Ascending aorta (tissue), 2 donors: ENCODE data around the gene NEMP1. TPM values are rescaled to one million over a fixed set of nuclear protein-coding genes. Genes with fewer than 3 reads are reported as not detected.

ENCODE experiments used
- DNase-seq, 2 donors: peaks; one replicate each; pipeline ENCODE4 v3.0.0-alpha.2; 2019; ENCODE audit warnings: low spot score in 2 of 2
- H3K27ac ChIP-seq, 2 donors: fragments of 200-600 bp; sonication (generic); one replicate each; pipeline ENCODE4 v1.5.1; 2016 to 2017; ENCODE audit warnings: mild to moderate bottlenecking in 1 of 2
- H3K27me3 ChIP-seq: fragments of 200-600 bp; sonication (generic); one replicate; pipeline ENCODE4 v1.5.1; 2017
- H3K36me3 ChIP-seq, 2 donors: fragments of 200-600 bp; sonication (generic); one replicate each; pipeline ENCODE4 v1.5.1; 2016
- H3K4me1 ChIP-seq, 2 donors: fragments of 200-600 bp; sonication (generic); one replicate each; pipeline ENCODE4 v1.5.1; 2016 to 2017; ENCODE audit warnings: mild to moderate bottlenecking in 1 of 2
- H3K4me3 ChIP-seq, 2 donors: fragments of 200-600 bp; sonication (generic); one replicate each; pipeline ENCODE4 v1.5.1; 2016 to 2017; ENCODE audit warnings: mild to moderate bottlenecking in 1 of 2
- H3K9me3 ChIP-seq, 2 donors: fragments of 200-600 bp; sonication (generic); one replicate each; pipeline ENCODE4 v1.5.1; 2016
- intact Hi-C: fragments of 100-400 bp; cut with DNase I; formaldehyde crosslinking; loops from one replicate; pipeline ENCODE4 v1.15.1; 2023
- total RNA-seq: library from RNA; depleted of rRNA; stranded (reverse); fragments of >200 nt; gene quantifications from one replicate; pipeline ENCODE4 v1.1.0, GENCODE V29; 2016
- TF ChIP-seq, protein P1 (sequence below), 3 experiments: fragments of 200-600 bp in 2 of 3; fragments of 450-650 bp in 1 of 3; sonication (generic) in 2 of 3; IDR thresholded peaks; one replicate each; pipeline ENCODE4 v1.5.1; 2016 to 2019; ENCODE audit warnings: antibody characterized with exemption in 3 of 3, mild to moderate bottlenecking in 1 of 3, moderate library complexity in 1 of 3

The NEMP1 gene
- total RNA-seq, 1 donor from 2014 or later = 7.7 TPM

DNA sequence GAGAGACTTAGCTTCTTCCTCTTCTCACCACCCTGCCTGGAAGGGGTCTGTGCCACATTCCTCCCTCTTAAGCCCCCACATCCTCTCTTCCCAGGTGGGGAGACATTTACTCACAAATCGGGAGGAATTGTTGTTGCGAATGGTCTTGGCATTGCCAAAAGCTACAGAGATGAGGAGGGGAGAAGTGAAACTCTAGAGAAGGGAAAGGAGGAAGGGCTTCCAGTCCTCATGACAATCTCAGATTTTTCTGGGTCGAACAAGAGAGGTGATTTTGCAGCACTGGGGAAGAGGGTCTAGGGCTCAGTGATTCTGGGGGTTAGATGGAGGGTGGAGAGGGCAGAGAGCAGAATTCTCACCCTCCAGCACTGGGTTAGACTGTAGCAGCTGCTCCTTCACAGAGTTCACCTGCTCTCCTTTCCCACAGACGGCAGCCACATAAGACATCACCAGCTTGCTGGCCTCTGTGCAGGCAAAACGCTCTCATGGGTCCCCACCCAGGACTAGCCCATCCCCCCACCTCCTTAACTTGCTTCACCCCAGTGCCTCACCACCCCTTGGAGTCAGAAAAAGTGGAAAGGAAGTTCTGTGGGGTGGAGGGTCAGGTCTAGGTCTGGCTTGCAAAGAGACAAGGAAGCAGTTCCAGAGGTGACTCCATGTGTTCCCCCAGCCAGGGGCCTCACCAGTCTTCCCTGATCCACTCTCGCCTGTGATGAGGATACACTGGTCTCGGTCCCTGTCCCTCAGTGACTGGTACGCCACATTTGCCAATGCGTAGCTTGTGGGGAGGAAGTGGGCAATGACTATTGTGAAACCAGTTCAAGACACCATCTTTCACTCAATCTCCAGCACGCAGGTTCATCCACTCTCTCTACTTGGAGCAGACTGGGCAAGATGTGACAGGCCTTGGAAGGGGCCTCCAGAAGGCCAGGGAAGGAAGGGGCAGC is 31.4 kb downstream of the NEMP1 start:
- DNase-seq = no peak
- no peaks in the 10 kb centered on the region for H3K36me3 ChIP-seq
- no peak overlapping the region for H3K27ac ChIP-seq
- TF ChIP-seq, protein P1, sequence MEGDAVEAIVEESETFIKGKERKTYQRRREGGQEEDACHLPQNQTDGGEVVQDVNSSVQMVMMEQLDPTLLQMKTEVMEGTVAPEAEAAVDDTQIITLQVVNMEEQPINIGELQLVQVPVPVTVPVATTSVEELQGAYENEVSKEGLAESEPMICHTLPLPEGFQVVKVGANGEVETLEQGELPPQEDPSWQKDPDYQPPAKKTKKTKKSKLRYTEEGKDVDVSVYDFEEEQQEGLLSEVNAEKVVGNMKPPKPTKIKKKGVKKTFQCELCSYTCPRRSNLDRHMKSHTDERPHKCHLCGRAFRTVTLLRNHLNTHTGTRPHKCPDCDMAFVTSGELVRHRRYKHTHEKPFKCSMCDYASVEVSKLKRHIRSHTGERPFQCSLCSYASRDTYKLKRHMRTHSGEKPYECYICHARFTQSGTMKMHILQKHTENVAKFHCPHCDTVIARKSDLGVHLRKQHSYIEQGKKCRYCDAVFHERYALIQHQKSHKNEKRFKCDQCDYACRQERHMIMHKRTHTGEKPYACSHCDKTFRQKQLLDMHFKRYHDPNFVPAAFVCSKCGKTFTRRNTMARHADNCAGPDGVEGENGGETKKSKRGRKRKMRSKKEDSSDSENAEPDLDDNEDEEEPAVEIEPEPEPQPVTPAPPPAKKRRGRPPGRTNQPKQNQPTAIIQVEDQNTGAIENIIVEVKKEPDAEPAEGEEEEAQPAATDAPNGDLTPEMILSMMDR (IDR thresholded peaks at IDR 0.05) = no peak
- intact Hi-C loops = no loop called here
- no peaks in the 10 kb centered on the region for H3K9me3 ChIP-seq
- no peaks in the 10 kb centered on the region for H3K4me1 ChIP-seq
- H3K4me3 ChIP-seq = no peak overlapping the region
- no peaks in the 10 kb centered on the region for H3K27me3 ChIP-seq

DNA sequence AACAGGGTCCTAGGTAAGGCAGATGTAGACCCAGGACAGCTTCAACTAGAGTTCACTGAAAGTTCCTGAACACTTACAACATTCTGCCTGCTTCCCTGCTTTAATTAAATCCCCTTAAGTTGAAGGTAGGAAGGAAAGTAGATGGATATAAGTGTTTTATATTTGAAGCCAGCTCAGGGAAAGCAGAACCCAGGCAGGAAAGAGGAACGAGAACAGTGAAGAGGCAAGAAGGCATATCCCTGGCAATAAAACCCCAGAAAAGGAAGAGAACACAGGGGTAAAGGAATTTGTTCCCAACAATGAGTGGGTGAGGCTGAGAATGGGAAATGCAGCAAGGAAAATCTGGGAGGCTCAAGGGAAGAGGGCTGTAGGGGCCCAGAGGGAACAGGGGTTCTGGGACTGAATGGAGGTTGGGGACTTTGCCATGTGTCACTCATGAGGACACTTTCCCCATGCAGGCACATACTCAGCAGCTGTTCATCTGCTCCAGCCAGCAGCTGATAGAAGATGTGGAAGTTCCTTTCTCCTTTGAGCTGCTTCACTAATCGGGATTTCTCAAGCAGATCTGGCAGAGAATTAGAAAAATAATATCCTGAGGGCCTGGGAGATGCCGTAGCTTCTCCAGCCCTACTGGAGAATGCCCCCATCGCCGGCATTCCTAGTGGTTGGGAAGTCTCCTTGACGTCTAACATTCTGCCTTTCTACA is 32.4 kb downstream of the NEMP1 start:
- H3K27me3 ChIP-seq = no peaks in the 10 kb centered on the region
- no peak for DNase-seq
- no peaks in the 10 kb centered on the region for H3K36me3 ChIP-seq
- H3K9me3 ChIP-seq = no peaks in the 10 kb centered on the region
- intact Hi-C loops = no loop called here
- no peak overlapping the region for H3K4me3 ChIP-seq
- TF ChIP-seq, protein P1 (IDR thresholded peaks at IDR 0.05) = no peak
- no peaks in the 10 kb centered on the region for H3K4me1 ChIP-seq
- H3K27ac ChIP-seq = no peak overlapping the region

DNA sequence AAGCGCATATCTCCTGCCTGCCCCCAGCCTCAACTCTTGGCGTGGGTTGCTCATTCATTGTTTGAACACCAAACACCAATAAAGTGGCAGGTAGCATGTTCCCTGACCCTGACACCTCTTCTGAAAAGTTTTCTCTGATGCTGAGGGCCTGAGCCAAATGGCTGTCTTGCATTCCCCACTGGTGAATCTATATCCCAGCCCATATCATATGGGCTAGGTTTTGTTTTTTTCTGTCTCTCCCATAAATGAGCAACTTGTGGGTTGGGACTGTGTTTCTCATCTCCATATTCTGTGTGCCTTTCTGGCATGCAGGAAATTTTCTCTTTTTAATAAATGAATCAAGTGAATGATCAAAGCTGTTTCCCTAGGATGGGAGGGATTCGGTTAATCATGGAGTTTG is 33.7 kb downstream of the NEMP1 start:
- Histone ChIP-seq H3K9me3 (no peaks in the 10 kb centered on the region), H3K4me3 (no peak overlapping the region), H3K36me3 (no peaks in the 10 kb centered on the region), H3K27ac (no peak overlapping the region), H3K27me3 (no peaks in the 10 kb centered on the region), H3K4me1 (no peaks in the 10 kb centered on the region)
- TF ChIP-seq, protein P1 (IDR thresholded peaks at IDR 0.05) = no peak
- DNase-seq = no peak
- intact Hi-C loops = no loop called here

DNA sequence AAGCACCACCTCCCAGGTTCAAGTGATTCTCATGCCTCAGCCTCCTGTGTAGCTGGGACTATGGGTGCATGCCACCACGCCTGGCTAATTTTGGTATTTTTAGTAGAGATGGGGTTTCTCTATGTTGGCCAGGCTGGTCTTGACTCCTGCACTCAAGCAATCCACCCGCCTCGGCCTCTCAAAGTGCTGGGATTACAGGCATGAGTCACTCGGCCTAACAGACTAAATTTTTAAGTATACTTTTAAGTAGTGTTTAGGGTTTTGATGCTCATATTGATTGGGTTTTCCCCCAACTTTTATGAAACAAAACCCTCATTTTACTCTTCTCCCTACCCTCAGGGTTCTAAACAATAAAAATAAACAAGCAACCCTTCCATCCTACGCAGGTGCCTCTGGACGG is 34.1 kb downstream of the NEMP1 start:
- intact Hi-C loops = no loop called here
- TF ChIP-seq, protein P1 (IDR thresholded peaks at IDR 0.05) = no peak
- no peak overlapping the region for H3K27ac ChIP-seq

DNA sequence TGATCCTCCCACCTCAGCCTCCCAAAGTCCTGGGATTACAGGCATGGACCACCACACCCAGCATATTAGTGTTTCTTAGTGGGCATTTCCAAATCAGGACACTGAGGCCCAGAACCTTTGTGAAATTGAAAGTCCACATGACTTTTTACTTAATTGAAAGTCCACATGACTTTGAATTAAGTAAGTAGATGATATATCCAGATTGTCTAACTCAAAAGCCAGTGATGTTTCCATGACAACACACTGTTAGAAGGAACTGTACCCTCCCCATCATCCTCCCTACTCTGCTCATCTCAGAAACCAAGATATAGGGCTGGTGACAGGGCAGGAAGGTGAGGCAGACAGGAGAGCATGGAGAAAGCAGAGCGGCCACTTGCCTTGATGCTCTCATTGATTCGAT is 35.9 kb downstream of the NEMP1 start:
- Histone ChIP-seq H3K4me3 (no peak overlapping the region), H3K36me3 (no peaks in the 10 kb centered on the region), H3K4me1 (no peaks in the 10 kb centered on the region), H3K9me3 (no peaks in the 10 kb centered on the region), H3K27me3 (no peaks in the 10 kb centered on the region), H3K27ac (no peak overlapping the region)
- TF ChIP-seq, protein P1 (IDR thresholded peaks at IDR 0.05) = no peak
- no peak for DNase-seq
- intact Hi-C loops = no loop called here

More for the DNA sequence above, 34.1 kb downstream of the NEMP1 start:
- no peak overlapping the region for H3K4me3 ChIP-seq
- H3K9me3 ChIP-seq = no peaks in the 10 kb centered on the region
- H3K27me3 ChIP-seq = no peaks in the 10 kb centered on the region
- no peaks in the 10 kb centered on the region for H3K36me3 ChIP-seq
- no peaks in the 10 kb centered on the region for H3K4me1 ChIP-seq
- no peak for DNase-seq
